ENCODE data around the gene FBXO30.

GRCh38 chr6:145811741-145812140, 2.9 kb downstream of the FBXO30 start:
- TF ChIP-seq, protein P1, sequence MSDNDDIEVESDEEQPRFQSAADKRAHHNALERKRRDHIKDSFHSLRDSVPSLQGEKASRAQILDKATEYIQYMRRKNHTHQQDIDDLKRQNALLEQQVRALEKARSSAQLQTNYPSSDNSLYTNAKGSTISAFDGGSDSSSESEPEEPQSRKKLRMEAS (IDR thresholded peaks at IDR 0.05; ENCODE audit: low read depth, low read length) = no peak
- TF ChIP-seq POLR2A (IDR thresholded peaks at IDR 0.05; ENCODE audit: extremely low read depth, insufficient read length) = no peak

Measured in NB4 (cell line).